CD4-positive, alpha-beta T cell treated with Interleukin-12 subunit alpha and Interleukin-12 subunit beta, for 1 hour (primary cell): ENCODE measurements around the gene HLA-DQA2.
"Not testable (repeated sequence)": the region's sequence is repeated elsewhere in the genome, so short reads cannot be mapped to it uniquely, and the experiment has no call there.

Source experiments
- DNase-seq: peaks from one replicate; pipeline ENCODE4 v3.0.0-alpha.2; 2020

HLA-DQA2 gene

DNA sequence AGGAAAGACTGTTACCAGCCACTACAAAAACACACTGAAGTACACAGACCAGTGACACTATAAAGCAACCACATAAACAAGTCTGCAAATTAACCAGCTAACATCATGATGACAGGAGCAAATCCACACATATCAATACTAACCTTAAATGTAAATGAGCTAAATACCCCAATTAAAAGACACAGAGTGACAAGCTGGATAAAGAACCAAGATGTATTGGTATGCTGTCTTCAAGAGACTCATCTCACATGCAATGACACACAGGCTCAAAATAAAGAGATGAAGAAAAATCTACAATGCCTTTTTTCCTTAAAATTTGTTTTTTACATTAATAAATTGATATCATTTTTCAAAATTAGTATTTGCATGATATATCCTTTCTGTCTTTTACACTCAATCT lies 41.7 kb downstream of the HLA-DQA2 start:
- DNase-seq: not testable (repeated sequence)

DNA sequence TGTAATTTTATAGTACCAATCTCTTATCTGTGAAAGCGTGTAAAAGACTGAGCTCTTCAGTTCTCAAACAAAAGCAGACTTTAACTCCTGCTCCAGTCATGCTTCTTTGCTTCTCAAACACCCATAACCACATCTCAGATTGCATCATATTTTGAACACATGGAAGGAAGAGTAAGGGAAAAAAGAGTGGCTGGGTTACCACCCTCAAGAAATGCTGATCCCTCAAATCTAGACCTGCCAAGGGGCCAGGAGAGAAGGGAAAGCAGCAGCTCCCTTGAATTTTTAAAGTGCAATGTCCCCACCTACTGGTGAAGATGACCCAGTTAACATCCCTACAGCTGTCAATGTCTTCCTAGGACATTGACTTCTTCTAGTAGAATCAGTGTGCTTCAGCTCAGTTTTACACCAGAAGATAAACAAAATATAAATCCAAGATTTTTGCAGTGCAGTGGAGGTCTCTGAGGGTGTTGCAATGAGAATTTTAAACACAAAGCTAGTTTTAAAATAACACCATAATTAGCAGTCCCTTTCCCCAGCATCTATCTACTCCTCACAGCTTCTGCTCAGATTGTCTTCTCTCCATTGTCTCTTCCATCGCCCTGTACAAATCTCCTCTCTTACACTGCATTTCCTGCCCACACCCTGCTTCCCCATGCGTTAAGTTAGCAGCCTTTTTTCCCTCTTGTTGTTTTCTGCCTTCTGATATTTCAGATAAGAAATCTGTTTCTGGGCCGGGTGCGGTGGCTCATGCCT lies 44.8 kb downstream of the HLA-DQA2 start:
- peak; percentile 60 for DNase-seq

GRCh38 chr6:32790306-32790705 lies 49.1 kb downstream of the HLA-DQA2 start:
- no peak for DNase-seq

DNA sequence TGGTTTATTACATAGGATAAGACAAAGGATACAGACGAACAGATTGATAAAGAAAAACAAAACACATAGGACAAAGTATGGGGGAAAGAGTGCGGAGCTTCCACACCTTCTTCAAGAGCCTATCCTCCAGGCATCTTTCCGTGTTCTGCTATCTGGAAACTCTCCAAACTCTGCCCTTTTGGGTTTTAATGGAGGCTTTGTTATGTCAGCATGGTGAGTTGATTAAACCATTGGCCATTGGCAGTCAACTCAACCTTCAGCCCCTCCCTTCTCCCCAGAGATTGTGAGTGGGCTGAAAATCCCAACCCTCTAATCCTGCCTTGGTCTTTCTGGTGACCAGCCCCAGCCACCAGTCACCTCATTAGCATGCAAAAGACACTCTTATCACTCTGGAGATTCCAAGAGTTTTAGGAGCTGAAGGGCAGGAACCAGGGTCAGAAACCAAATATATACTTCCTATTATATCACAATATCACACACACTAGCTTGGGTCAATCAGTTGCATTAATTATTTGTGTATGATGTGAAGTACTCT lies 51.8 kb downstream of the HLA-DQA2 start:
- DNase-seq: no peak

GRCh38 chr6:32794510-32794909 lies 53.3 kb downstream of the HLA-DQA2 start:
- DNase-seq: no peak
